Lower leg skin (tissue), 4 donors: ENCODE results near the gene LNX1. TPM values are rescaled to one million over a fixed set of nuclear protein-coding genes. Genes with fewer than 3 reads are reported as not detected.

ENCODE experiments used
- DNase-seq, 2 donors: peaks; one replicate each; pipeline ENCODE4 v3.0.0-alpha.2; 2019; ENCODE audit warnings: low spot score in 2 of 2
- H3K4me3 ChIP-seq: fragments of 200-600 bp; sonication (generic); 2 replicates; pipeline ENCODE4 v1.5.1; 2017; ENCODE audit warnings: mild to moderate bottlenecking, low read depth; ENCODE audit not compliant: poor library complexity, severe bottlenecking
- POLR2A ChIP-seq, 2 donors: fragments of 450-650 bp; IDR thresholded peaks; one replicate each; pipeline ENCODE4 v1.6.1; 2016 to 2017; ENCODE audit warnings: antibody characterized with exemption in 2 of 2, mild to moderate bottlenecking in 1 of 2, moderate library complexity in 1 of 2
- WGBS, 2 donors: methylation state at CpG; one replicate each; pipeline ENCODE4 v1.1.5; 2018; 5-methylcytosine and 5-hydroxymethylcytosine counted together
- intact Hi-C: fragments of 100-400 bp; cut with DNase I; formaldehyde crosslinking; loops from one replicate; pipeline ENCODE4 v1.15.0; 2023; ENCODE audit warnings: low total_unique reads
- total RNA-seq, 4 donors: library from RNA; depleted of rRNA; stranded (reverse); fragments of >200 nt; gene quantifications; one replicate each; pipeline ENCODE4 v1.1.0, GENCODE V29; 2016
- TF ChIP-seq, protein P1 (sequence below), 3 donors: fragments of 450-650 bp; IDR thresholded peaks; one replicate each; pipeline ENCODE4 v1.5.1; 2016; ENCODE audit warnings: antibody characterized with exemption in 3 of 3, mild to moderate bottlenecking in 3 of 3, moderate library complexity in 2 of 3

LNX1 gene
- total RNA-seq, 4 donors from 2014 or later: 37.0 to 79.9 (median 49.5) TPM

GRCh38 chr4:53505947-53506346 lies 85.3 kb downstream of the LNX1 start:
- intact Hi-C loops: no loop called here
- WGBS, 2 donors: 91 to 96% methylated on average over 2 of the region's 2 CpGs
- no peak for DNase-seq
- no peak overlapping the region for H3K4me3 ChIP-seq
- TF ChIP-seq, protein P1, sequence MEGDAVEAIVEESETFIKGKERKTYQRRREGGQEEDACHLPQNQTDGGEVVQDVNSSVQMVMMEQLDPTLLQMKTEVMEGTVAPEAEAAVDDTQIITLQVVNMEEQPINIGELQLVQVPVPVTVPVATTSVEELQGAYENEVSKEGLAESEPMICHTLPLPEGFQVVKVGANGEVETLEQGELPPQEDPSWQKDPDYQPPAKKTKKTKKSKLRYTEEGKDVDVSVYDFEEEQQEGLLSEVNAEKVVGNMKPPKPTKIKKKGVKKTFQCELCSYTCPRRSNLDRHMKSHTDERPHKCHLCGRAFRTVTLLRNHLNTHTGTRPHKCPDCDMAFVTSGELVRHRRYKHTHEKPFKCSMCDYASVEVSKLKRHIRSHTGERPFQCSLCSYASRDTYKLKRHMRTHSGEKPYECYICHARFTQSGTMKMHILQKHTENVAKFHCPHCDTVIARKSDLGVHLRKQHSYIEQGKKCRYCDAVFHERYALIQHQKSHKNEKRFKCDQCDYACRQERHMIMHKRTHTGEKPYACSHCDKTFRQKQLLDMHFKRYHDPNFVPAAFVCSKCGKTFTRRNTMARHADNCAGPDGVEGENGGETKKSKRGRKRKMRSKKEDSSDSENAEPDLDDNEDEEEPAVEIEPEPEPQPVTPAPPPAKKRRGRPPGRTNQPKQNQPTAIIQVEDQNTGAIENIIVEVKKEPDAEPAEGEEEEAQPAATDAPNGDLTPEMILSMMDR (IDR thresholded peaks at IDR 0.05): no peak
- no peak for TF ChIP-seq POLR2A (IDR thresholded peaks at IDR 0.05)

- TF ChIP-seq, protein P1 (IDR thresholded peaks at IDR 0.05): no peak
- no peak for TF ChIP-seq POLR2A (IDR thresholded peaks at IDR 0.05)
- no peak for DNase-seq
- intact Hi-C loops: no loop called here
- no peak overlapping the region for H3K4me3 ChIP-seq
- 61 to 83% methylated on average over 1 of the region's 1 CpG for WGBS, 2 donors
These were observed 89.2 kb downstream of the LNX1 start for GRCh38 chr4:53502094-53502493.

- intact Hi-C loops: no loop called here
- no peak for TF ChIP-seq POLR2A (IDR thresholded peaks at IDR 0.05)
- TF ChIP-seq, protein P1 (IDR thresholded peaks at IDR 0.05): no peak
- no peak overlapping the region for H3K4me3 ChIP-seq
- DNase-seq: no peak
- 91% methylated on average over 4 of the region's 4 CpGs for WGBS, 2 donors
These were observed 89.7 kb downstream of the LNX1 start for GRCh38 chr4:53501561-53501960.

DNA sequence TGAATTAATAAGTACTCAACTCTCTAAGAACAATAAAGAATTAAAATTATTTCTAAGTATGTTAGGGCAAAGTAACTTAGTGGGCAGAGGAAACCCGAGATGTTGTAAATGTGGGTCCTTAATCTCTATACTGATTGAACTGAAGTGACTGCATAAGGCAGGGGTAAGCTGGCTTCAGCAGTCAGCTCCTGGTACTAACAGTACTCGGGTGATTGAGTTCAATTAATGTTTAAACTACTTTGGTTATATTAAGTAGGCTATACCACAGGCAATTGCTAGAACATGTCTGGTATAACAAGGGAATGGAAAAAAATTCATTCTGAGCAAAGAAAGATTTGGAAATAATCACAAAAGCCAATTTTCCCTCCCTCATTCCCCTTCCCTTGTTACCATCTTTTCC lies 90.7 kb downstream of the LNX1 start:
- 93 to 98% methylated on average over 2 of the region's 2 CpGs for WGBS, 2 donors
- intact Hi-C loops: no loop called here
- no peak for DNase-seq
- no peak overlapping the region for H3K4me3 ChIP-seq
- TF ChIP-seq, protein P1 (IDR thresholded peaks at IDR 0.05): no peak
- no peak for TF ChIP-seq POLR2A (IDR thresholded peaks at IDR 0.05)

DNA sequence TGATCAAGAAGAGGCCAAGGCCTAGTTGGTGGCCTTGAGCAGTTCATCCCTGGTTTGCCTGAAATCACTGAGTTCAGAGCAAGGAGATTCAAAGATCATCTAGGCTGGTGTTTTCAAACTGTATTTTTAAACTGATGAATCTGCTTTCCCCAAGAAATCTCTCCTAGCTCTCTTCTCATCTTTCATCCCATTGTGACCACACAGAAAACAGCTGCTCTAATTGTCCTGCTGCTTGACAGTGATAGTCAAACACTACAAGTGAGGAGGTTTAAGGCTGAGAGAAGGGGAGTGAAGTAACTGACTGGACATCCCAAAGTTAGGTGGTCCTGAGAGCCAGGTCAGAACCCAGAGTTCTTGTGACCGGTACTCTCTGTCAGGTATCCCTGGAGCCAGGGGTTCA lies 91.5 kb downstream of the LNX1 start:
- DNase-seq: no peak
- WGBS, 2 donors: 100% methylated on average over 1 of the region's 1 CpG
- intact Hi-C loops: no loop called here
- no peak for TF ChIP-seq POLR2A (IDR thresholded peaks at IDR 0.05)
- H3K4me3 ChIP-seq: no peak overlapping the region

GRCh38 chr4:53498706-53499105 lies 92.6 kb downstream of the LNX1 start:
- 83 to 87% methylated on average over 2 of the region's 2 CpGs for WGBS, 2 donors
- no peak for TF ChIP-seq POLR2A (IDR thresholded peaks at IDR 0.05)
- TF ChIP-seq, protein P1 (IDR thresholded peaks at IDR 0.05): no peak
- no peak for DNase-seq
- H3K4me3 ChIP-seq: no peak overlapping the region
- intact Hi-C loops: no loop called here
